ENCODE data around the gene DCUN1D5. TPM values are rescaled to one million over a fixed set of nuclear protein-coding genes. Genes with fewer than 3 reads are reported as not detected.

Gene DCUN1D5
- total and polyA plus RNA-seq, 2 of the 13 experiments (the other 11 are each of a cell fraction or from before 2014, with no cell fraction given), result 32.9 to 46.7 TPM

GRCh38 chr11:103091801-103092524 lies at the start of gene DCUN1D5 (continued):
- TF ChIP-seq ZNF33B (CRISPR knock-in tag; IDR thresholded peaks at IDR 0.05) (0 out of 2 replicates have a peak, but pooled peaks have one; percentile 43), ZNF264 (CRISPR knock-in tag; IDR thresholded peaks at IDR 0.05) (0 out of 2 replicates have a peak, but pooled peaks have one; percentile 40), ZNF274 (CRISPR knock-in tag; IDR thresholded peaks at IDR 0.05) (peak; percentile 35; the same call in 1 of the 2 replicates), GATAD1 (CRISPR knock-in tag; IDR thresholded peaks at IDR 0.05) (peak; percentile 93), HES4 (CRISPR knock-in tag; IDR thresholded peaks at IDR 0.05; ENCODE audit: borderline replicate concordance) (no peak), ELF3 (CRISPR knock-in tag; IDR thresholded peaks at IDR 0.05) (peak; percentile 50; the same call in 1 of the 2 replicates), TARDBP (CRISPR knock-in tag; IDR thresholded peaks at IDR 0.05) (peak; percentile 63; the same call in 1 of the 2 replicates), ATF7 (IDR thresholded peaks at IDR 0.05) (peak; percentile 85), ATF7 (CRISPR knock-in tag; IDR thresholded peaks at IDR 0.05) (no peak), CEBPG (CRISPR knock-in tag; IDR thresholded peaks at IDR 0.05) (peak; percentile 98), PHF8 (CRISPR knock-in tag; IDR thresholded peaks at IDR 0.05) (peak; percentile 90), ZNF256 (CRISPR knock-in tag; conservative IDR thresholded peaks at IDR 0.05) (no peak), ZNF414 (CRISPR knock-in tag; IDR thresholded peaks at IDR 0.05) (peak; percentile 62; the same call in 1 of the 2 replicates), EEA1 (CRISPR knock-in tag; IDR thresholded peaks at IDR 0.05; ENCODE audit: borderline replicate concordance) (peak; percentile 34; the same call in 1 of the 2 replicates), ZNF747 (CRISPR knock-in tag; IDR thresholded peaks at IDR 0.05; ENCODE audit: borderline replicate concordance) (peak; percentile 78; the same call in 1 of the 2 replicates), MTERF4 (CRISPR knock-in tag; IDR thresholded peaks at IDR 0.05) (no peak; the same call in 1 of the 2 replicates), HNF1A (IDR thresholded peaks at IDR 0.05; ENCODE audit: low read depth) (no peak), HNF1A (CRISPR knock-in tag; IDR thresholded peaks at IDR 0.05; ENCODE audit: borderline replicate concordance) (peak; percentile 27), FOXA3 (CRISPR knock-in tag; IDR thresholded peaks at IDR 0.05) (peak; percentile 57; the same call in 1 of the 2 replicates), ZNF891 (CRISPR knock-in tag; IDR thresholded peaks at IDR 0.05) (no peak), ZZZ3 (CRISPR knock-in tag; IDR thresholded peaks at IDR 0.05; ENCODE audit: borderline replicate concordance) (no peak), ZBTB49 (CRISPR knock-in tag; IDR thresholded peaks at IDR 0.05; ENCODE audit: borderline replicate concordance) (peak; percentile 64; the same call in 1 of the 2 replicates), ERF (CRISPR knock-in tag; IDR thresholded peaks at IDR 0.05) (peak; percentile 71; the same call in 1 of the 2 replicates)
